GM18858 (cell line): ENCODE data around the gene RPS6KA3.
"Not testable (repeated sequence)": the region's sequence is repeated elsewhere in the genome, so short reads cannot be mapped to it uniquely, and the experiment has no call there.

Experiments used
- ATAC-seq: cut with Tn5 transposase; IDR thresholded peaks from one replicate; pipeline ENCODE4 v1.9.1; 2021; ENCODE audit not compliant: unreplicated experiment

RPS6KA3 gene

DNA sequence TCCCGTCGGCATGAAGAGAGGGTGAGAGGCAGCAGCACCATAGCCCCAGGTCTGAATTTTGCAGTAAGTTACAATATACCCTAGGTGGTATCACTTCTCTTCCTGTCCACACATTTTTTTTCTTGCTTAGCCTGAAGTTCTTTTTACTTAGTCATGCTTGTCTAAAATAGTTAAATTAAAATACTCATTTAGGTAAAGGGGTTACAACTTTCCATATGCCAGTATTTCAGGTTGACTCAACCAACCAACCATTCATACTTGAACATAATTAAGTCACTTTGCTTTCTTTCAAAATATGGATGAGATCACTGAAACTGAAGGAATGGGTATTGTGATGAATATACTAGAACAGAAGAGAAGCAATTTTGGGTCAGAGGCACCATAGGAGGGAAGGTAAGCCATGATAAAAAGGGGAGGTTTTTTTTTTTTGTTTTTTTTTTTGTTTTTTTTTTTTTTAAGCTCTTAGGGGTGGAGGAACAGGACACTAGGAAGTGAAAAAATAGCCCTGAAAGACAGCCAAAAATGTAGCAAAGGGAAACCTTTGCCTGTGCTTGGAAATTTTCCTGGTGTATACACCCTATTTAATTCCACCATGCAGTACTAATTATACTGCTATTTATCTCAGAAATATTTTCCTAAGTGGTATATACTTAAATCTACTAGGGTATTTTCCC, 41.8 kb downstream of the RPS6KA3 start:
- peak; percentile 78 for ATAC-seq

DNA sequence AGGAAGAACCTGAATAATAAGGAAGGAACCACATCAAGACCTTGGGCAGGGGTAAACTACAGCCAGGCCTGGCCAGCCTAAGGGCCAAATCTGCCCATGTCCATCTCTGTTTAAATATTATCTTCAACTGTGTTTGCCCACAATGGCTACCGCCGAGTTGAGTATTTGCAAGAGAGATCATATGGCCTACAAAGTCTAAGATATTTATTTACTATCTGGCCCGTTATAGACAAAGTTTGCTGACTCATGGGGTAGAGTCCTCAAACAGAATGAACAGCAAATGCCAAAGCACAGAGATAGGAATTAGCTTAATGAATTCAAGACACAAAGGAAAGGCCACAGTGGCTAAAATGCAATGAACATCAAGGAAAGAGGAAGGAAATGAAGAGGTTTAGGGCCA, 44.8 kb downstream of the RPS6KA3 start:
- no peak for ATAC-seq

DNA sequence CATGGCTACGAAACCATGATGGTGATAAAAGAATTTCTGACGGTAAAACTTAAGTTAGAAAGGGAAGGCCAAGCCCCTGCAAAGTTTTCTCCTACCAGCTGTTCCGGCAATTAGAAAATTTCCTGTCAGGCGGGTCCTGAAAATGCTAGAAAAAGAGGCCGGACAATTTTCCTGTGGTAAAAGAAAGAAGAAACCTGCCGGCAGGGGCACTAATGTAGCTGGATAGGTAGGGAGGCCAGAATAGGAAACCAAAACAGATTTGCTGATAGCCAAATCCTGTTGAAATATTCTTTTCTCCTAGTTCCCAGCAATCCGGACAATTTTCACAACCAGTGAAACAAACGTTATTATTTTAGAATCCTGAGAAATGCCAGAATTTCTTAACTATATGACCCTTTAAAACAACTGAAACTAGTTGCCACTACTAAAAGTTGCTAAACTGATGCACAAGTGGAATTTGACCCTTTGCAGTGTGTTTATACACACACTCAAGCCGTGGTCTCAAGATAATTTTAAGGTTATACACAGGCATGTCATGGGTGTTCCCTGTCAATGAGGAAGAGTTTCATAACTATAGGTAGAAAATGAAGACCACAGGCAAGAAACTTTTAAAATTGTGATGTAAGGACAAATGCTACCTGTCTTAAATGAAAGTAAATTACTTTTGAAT, 47.7 kb downstream of the RPS6KA3 start:
- no peak for ATAC-seq

DNA sequence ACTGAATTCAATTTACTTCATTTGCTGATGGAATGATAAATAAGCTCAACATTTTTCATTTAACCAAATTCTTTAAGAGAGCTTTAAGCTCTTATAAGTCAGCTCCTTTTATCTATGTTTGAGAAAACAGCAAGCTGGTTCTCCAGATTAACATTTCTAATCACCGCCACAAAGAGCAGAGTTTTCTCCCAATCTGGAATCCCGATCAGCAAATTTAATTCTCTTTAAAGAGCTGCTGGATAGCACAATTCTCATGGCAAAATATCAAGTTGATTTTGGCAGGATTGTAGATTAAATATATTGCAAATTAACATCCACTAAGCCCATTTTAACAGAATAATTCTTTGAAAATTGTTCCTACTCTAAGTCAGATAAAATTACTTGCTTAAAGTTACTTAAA, 48.8 kb downstream of the RPS6KA3 start:
- ATAC-seq, result no peak

DNA sequence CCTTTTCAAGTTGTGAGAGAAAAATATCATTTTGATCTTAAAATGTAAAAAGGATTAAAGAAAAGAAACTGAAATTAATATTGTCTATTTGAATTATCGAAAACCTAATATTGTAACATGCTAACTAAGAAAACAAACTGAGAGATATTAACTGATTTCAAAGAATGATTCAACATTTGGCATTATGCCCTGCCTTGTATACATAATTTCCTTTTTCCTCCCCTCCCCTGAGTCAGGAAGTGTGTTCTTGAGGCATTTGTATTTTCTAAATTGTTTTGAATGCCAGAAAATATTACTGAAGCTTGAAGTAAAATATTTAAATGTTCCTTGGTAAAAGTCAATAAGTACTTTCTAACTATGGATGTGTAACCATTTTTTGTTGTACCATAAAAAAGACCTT, 49.4 kb downstream of the RPS6KA3 start:
- ATAC-seq, result no peak

DNA sequence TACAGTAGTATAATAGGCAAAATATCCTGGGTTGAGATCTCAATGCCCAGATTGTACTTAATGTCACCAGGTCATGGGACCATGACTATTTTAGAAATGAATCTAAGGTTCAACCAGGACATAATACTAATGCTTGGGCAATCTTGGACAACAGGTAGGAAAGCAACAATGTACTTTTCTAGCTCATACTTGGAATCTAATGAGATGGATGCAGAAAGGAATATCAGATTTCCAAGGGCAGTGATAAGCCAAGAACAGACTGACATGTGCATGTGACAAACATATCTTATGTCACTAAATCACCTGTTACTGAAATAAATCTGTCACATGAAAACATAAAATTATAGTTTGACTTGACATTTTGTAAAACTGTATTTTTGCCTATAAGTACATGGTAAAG, 51.1 kb downstream of the RPS6KA3 start:
- no peak for ATAC-seq

DNA sequence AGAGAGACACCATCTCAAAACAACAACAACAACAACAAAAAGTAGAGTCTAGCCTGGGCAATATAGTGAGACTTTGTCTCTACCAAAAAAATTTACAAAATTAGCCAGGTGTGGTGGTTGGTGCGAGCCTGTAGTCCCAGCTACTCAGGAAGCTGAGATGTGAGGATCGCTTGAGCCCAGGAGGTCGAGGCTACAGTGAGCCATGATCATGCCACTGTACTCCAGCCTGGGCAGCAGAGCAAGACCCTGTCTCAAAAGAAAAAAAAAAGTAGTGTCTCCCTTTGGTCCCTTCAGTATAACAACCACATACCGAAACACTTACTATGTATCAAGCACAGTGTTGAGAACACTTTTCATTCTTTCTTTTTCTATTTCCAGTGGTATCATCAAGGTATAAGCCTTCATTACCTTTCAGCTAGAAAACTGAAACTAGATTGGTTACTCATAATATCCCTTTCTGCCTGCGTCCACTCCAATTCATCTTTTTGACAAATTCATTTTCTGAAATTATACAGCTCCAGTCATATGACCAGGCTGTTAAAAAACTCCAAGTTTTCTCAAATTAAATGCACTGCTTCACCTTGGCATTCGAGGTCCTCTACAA, 54.1 kb downstream of the RPS6KA3 start:
- ATAC-seq, result peak; percentile 93

DNA sequence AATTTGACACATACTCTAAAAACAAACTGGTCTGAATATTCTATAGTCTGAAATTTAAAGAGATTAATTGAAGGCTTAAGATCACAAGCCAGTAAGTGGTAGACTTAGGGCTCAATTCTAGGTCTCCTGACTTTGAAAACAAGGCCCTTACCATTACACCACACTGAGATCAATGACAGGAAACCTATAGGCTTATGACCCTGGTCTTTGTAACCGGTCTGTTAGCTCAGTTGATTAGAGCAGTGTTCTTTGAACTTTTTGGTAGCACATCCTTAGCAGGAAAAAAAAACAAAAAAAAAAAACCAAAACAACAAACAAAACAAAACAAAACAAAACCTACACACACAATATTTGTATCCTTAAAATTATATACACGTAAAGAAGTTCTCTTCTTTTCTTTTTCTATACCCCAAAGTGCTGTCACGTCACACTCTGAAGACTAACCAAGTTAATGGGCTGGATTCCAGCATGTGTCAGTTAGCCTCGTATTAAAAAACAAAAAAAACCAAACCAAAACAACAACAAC, 55.4 kb downstream of the RPS6KA3 start:
- ATAC-seq, result no peak

DNA sequence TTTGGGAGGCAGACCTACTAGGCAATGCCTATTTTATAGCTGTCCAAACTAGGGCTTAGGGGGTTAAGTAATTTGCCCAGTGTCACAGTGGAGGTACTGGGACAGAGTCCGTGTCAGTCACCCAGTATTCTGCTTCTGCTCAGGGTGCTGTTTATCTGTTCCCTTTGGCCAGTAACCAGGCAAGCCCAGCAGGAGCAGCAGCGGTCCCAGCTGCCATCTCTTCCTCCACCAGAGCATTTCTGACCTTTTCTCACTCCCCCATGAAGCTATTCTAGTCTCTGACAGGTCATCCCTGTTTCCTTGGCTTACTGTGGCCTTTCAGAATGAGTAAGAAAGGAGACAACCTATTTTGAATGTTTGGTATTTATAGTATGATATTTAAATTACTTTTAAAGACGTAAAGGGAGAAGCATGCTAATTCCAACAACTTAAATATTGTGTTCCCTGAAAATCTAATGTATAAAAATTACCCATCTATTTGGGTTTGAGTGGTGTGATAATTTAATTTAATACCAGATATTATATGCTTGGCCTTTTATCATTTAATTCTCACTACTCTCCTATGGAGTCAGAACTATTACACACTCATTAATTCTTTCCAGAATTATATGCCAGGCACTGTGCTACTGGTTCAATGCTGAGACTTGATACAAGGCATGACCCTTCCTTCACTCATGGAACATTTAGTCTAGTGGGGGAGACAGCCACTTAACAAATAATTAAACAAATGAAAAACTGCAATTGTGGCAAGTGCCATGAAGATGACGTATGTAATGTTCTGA, 60.6 kb downstream of the RPS6KA3 start:
- peak; percentile 93 for ATAC-seq

DNA sequence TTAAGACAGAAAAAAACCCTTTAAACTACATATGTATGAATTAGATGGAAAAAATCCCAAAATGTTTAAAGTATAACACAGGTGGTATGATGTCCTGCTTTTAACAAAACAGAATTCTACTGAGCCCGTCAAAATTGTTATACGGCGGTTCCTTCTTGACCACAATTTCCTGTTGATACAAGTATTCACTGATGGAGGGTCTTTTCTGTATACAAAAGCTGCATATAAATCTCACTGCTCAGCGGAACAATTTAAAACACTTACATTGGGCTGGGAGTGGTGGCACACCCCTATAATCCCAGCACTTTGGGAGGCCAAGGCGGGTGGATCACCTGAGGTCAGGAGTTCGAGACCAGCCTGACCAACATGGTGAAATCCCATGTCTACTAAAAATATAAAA, 62.4 kb downstream of the RPS6KA3 start:
- ATAC-seq, result no peak

DNA sequence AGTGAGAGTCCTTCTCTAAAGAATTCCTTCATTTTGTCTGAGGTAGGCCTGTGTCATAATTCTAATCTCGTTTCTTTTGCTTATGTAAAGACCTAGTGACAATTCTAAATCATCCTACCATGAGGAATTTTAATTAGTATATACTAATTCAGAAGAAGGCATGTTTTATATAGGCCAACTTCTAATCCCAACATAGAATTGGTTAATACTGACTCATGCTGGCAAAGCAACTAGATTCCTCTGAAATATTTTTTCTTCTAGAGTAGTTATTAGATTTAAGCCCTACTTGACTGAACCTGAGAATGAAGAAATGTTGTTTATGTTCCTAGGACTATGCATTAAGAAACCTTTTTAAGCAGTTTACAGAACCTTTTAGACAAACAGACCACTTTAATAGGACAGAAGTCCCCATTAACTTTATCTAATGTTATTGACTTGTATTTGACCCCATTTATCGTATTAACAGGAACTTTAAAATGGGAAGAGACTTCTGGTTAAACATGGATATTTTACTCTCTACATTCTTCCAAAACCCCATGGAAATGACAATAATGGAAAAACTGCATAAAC, 69.0 kb downstream of the RPS6KA3 start:
- ATAC-seq, result no peak

DNA sequence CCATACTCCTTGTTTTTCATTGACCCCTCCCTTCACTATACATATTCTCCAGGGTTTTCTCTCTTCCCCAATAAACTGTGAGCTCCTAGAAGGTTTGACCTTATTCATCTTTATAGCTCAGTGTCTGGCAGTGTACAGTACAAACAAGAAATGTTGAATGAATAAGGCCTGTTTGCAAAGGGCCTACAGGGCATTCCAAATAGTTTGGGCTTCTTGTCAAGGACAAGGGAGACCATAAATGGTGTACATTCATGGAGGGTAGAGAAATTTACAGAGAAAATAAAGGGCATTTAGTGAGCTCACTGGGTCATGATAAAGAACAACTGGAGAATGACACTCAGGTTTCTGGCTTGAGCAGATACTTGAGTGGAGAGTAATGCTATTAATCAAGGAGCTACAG, 77.5 kb downstream of the RPS6KA3 start:
- ATAC-seq, result no peak

DNA sequence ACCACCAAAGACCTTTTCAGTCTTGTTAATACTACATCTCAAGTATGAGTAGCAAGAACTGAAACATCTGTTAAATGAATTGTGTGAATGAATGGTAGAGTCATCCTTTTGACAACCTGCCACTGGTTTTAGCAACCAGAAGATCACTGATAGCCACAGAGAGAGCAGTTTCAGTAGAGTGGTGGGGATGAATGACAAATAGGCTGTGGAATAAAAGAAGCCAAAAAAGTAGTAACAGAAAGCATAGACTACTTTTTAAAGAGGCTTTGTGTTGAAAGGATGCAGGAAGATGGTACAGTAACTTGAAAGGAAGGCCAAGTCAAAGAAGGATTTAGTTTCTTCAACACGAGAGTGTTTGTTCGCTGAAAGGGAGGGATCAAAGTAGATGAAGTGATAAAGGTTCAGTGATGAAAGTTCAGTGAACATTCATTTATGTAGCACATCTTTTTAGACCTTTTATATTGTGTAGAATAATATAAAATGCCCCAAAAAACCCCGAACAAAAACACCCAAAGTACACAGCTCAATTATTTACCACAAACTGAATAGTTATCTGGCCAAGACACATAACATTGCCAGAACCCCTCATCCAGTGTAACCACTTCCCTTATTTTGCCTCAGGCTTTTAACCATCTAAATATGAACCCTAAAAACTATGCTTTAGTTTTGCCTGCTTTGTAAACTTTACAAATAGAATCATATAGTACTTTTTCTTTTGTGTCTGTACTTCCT, 84.9 kb downstream of the RPS6KA3 start:
- ATAC-seq, result no peak

DNA sequence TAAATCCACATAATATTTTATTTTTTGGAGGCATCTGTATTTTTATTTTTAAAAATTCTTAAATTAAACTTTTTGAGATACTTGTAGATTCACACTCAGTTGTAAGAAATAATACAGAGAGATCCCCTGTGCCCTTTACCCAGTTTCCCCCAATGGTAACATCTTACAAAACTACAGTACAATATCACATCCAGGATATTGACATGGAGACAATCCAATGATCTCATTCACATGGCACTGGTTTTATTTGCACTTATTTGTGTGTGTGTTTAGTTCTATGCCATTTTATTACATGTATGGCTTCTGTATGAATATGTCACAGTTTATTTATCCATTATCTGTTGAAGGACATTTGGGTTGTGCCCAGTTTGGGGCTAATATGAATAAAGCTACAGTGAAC, 89.6 kb downstream of the RPS6KA3 start:
- no peak for ATAC-seq

DNA sequence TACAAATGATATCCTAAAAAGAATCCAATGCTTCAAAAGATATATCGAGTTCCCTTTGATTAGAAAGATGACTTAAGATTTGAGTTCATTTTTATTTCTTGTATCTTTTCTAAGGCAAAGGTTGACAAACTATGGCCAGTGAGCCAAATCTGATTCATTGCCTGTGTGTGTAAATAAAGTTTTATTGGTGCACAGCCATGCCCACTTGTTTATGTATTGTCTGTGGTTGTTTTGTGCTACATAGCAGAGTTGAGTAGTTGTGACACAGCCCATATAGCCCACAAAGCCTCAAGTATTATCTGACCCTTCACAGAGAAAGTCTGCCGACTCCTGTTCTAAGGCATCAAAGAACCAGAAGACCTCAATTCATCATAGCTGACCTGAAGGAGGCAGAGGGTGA, 92.9 kb downstream of the RPS6KA3 start:
- no peak for ATAC-seq

DNA sequence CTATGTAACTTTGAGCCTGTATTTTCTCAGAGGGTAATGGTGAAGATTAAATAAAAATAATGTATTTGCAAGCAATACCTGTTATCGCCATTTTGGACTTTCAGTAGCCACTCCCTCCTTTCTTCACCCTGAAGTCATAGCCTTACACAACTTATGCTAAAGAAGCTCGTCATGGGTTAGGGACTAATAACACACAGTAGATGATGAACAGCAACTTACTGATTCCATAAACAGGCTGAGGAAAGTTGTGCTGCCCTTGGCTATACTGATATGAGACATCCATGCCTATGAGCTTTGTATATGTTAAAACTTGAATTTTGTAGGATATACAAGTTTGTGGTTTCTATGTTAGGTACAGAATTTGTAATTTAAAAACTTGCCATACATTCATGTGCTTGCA, 93.4 kb downstream of the RPS6KA3 start:
- ATAC-seq, result no peak

DNA sequence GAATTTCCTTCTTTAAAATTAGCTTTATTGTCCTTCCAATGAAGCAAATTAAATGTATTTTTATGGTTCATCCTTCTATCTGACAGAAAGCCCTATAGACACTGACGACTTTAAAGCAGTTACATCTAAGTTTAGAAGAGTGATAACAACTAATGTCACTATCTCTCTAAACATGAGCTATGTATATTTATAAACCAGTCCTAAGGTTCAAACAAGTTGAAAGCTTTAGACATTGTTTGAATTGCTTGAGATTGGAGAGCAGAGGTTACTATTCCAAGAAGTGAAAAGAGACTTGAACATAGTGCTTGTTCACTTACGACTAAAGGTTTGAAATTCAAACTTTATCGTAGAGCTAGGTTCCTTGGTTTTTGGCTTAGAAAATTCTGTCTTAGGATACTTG, 94.8 kb downstream of the RPS6KA3 start:
- no peak for ATAC-seq

DNA sequence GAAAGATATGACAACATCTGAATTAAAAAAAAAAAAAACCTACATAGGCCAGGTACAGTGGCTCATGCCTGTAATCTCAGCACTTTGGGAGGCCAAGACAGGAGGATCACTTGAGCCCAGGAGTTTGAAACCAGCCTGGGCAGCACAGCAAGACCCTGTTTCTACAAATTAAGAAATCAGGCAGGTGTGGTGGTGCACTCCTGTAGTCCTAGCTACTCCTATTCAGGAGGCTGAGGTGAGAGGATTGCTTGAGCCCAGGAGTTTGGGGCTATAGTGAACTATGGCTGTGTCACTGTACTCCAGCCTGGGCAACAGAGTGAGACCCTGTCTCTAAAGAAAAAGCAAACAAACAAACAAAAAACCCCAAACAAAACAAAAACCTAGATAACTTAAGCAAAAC, 104.2 kb downstream of the RPS6KA3 start:
- ATAC-seq, result not testable (repeated sequence)

DNA sequence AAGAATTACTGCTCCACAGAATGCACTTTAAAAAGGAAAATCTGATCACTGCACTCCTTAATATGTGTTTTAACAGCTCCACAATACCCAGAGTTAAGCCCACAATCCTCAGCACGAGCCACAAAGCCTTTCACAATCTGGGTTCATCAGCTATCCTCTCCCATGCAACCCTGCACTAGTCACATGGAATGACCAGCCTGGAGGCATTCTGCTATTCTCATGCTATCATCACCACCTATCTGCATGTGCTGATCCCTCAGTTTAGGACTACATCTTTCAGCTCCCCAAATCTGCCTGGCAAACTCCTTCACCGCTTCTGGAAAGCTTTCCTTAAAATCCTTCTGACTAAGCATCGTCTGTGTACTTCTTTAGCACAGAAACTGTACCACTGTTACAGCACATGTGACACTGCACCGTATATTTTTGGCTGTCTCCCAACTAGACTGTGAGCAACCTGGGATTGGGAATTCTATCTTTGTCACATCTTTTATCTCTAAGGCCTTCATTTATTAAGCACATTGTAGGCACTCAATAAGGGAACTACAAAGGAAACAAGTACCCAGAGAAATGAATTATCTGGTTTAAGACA, 106.8 kb downstream of the RPS6KA3 start:
- no peak for ATAC-seq

DNA sequence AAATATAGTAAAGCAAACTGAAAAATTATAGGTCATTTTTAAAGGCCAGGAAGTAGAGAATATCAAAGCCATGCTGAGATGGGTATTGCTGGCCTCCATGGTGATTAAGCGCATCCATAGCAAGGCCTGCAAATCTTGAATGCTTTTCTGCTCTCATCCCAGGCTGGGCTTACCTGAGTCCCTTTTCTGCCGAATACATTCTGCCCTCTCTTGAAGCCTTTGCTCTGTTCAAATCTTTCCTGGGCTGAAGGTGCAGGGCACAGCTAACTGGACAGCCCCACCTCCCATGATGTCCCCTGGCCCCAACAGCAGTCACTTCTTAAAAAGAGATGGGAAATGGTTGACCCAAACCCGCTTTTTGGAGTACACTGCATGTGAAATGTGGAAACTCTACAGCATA, 115.0 kb downstream of the RPS6KA3 start:
- ATAC-seq, result no peak
